H1 (cell line): ENCODE results near the gene TBC1D22A. TPM values are rescaled to one million over a fixed set of nuclear protein-coding genes. Genes with fewer than 3 reads are reported as not detected.

ENCODE experiments used
- CTCF ChIA-PET: fragments of 300-600 bp; sonication (Branson Sonifier 250); formaldehyde crosslinking; loops from one replicate; lab custom pipeline; 2021; ENCODE audit not compliant: partially characterized antibody; lab: Charles Lee
- POLR2A ChIA-PET: fragments of 300-600 bp; sonication (Branson Sonifier 250); formaldehyde crosslinking; loops from one replicate; lab custom pipeline; 2021; ENCODE audit warnings: inconsistent platforms; ENCODE audit not compliant: partially characterized antibody; lab: Charles Lee
- DNase-seq, 2 experiments: peaks; one replicate each; pipeline versions ENCODE4 v3.0.0 to v3.0.0-alpha.2; 2010 to 2022; ENCODE audit warnings: low spot score in 2 of 2, low read depth in 1 of 2, mixed read lengths in 1 of 2
- FAIRE-seq: peaks from 2 replicates; lab custom pipeline; 2011; peaks lifted over from hg19 to GRCh38; lab: Jason Lieb, UNC
- H2AFZ ChIP-seq: 2 replicates; pipeline ENCODE4 v1.8.1; 2012; ENCODE audit warnings: low read length, inconsistent platforms
- H2AK5ac ChIP-seq: 2 replicates; pipeline ENCODE4 v1.6.1; 2013; ENCODE audit warnings: low read depth, low read length
- H2BK120ac ChIP-seq: replicated peaks from 2 replicates; pipeline ENCODE3; 2013; ENCODE audit warnings: low read depth, low read length, inconsistent platforms
- H2BK12ac ChIP-seq: 2 replicates; pipeline ENCODE4 v1.6.1; 2013; ENCODE audit warnings: low read depth, low read length
- H2BK15ac ChIP-seq: 2 replicates; pipeline ENCODE4 v1.6.1; 2013; ENCODE audit warnings: low read length
- H2BK20ac ChIP-seq: 2 replicates; pipeline ENCODE4 v1.6.1; 2013; ENCODE audit warnings: low read length
- H2BK5ac ChIP-seq: 2 replicates; pipeline ENCODE4 v1.6.1; 2013; ENCODE audit warnings: low read depth, low read length
- H3K14ac ChIP-seq: 2 replicates; pipeline ENCODE4 v1.6.1; 2013; ENCODE audit warnings: inconsistent platforms; ENCODE audit not compliant: insufficient read length
- H3K18ac ChIP-seq: 2 replicates; pipeline ENCODE4 v1.6.1; 2013; ENCODE audit warnings: low read length; ENCODE audit errors: extremely low read depth
- H3K23ac ChIP-seq: 2 replicates; pipeline ENCODE4 v1.6.1; 2013; ENCODE audit warnings: inconsistent platforms; ENCODE audit not compliant: insufficient read length
- H3K23me2 ChIP-seq: 2 replicates; pipeline ENCODE4 v1.6.1; 2013; ENCODE audit warnings: low read depth, low read length
- H3K27ac ChIP-seq: 2 replicates; pipeline ENCODE4 v1.6.1; 2011; ENCODE audit warnings: low read depth, low read length, inconsistent platforms
- H3K27me3 ChIP-seq, 4 experiments: replicated peaks in 1 of 4; 1 replicate in 1 of 4; 2 replicates in 3 of 4; pipeline versions ENCODE4 v1.6.1 to v1.8.1; 2011 to 2013; ENCODE audit warnings: low read length in 3 of 4, mild to moderate bottlenecking in 3 of 4, inconsistent platforms in 2 of 4, mixed read lengths in 2 of 4, moderate library complexity in 1 of 4; ENCODE audit not compliant: control insufficient read depth in 3 of 4, insufficient read depth in 3 of 4; ENCODE audit errors: extremely low read depth in 1 of 4
- H3K36me3 ChIP-seq, 4 experiments: 2 replicates each; pipeline versions ENCODE4 v1.6.1 to v1.8.1; 2011 to 2013; ENCODE audit warnings: mild to moderate bottlenecking in 4 of 4, low read length in 3 of 4, moderate library complexity in 2 of 4, control low read depth in 1 of 4, inconsistent platforms in 1 of 4; ENCODE audit not compliant: insufficient read depth in 4 of 4, control insufficient read depth in 2 of 4
- H3K4ac ChIP-seq: replicated peaks from 2 replicates; pipeline ENCODE3; 2013; ENCODE audit warnings: low read length, low read depth, mixed read lengths, inconsistent platforms; ENCODE audit not compliant: insufficient read length
- H3K4me1 ChIP-seq, 4 experiments: replicated peaks in 1 of 4; 1 replicate in 1 of 4; 2 replicates in 3 of 4; pipeline versions ENCODE4 v1.6.1 to v1.8.1; 2011 to 2013; ENCODE audit warnings: low read length in 3 of 4, inconsistent platforms in 2 of 4, mixed read lengths in 1 of 4; ENCODE audit not compliant: insufficient read depth in 4 of 4, control insufficient read depth in 3 of 4
- H3K4me2 ChIP-seq, 2 experiments: 2 replicates each; pipeline versions ENCODE4 v1.6.1 to v1.8.1; 2011 to 2013; ENCODE audit warnings: low read depth in 2 of 2, low read length in 2 of 2, control low read depth in 1 of 2, inconsistent platforms in 1 of 2, mild to moderate bottlenecking in 1 of 2; ENCODE audit not compliant: insufficient read depth in 1 of 2
- H3K4me3 ChIP-seq, 4 experiments: fragments of 200-600, 300-600 bp in 1 of 4; sonication (generic), shearing (Covaris generic), sonication (Bioruptor Twin) in 1 of 4; 2 replicates each; pipeline versions ENCODE4 v1.5.1 to v1.8.1; 2011 to 2016; ENCODE audit warnings: low read length in 4 of 4, low read depth in 3 of 4, control low read depth in 2 of 4, inconsistent platforms in 2 of 4, mild to moderate bottlenecking in 2 of 4, mixed read lengths in 1 of 4, moderate library complexity in 1 of 4; ENCODE audit not compliant: insufficient read depth in 2 of 4; ENCODE audit errors: extremely low read depth in 1 of 4
- H3K56ac ChIP-seq: replicated peaks from 2 replicates; pipeline ENCODE3; 2013; ENCODE audit warnings: low read depth, mild to moderate bottlenecking, mixed read lengths, low read length, inconsistent platforms; ENCODE audit not compliant: insufficient read length
- H3K79me1 ChIP-seq: 2 replicates; pipeline ENCODE4 v1.6.1; 2013; ENCODE audit warnings: low read depth, low read length, control low read depth
- H3K79me2 ChIP-seq, 2 experiments: 2 replicates each; pipeline versions ENCODE4 v1.6.1 to v1.8.1; 2012 to 2013; ENCODE audit warnings: low read length in 2 of 2, mild to moderate bottlenecking in 2 of 2, inconsistent platforms in 1 of 2; ENCODE audit not compliant: insufficient read depth in 2 of 2, control insufficient read depth in 1 of 2
- H3K9ac ChIP-seq, 4 experiments: replicated peaks in 1 of 4; 1 replicate in 1 of 4; 2 replicates in 3 of 4; pipeline versions ENCODE4 v1.6.1 to v1.8.1; 2011 to 2013; ENCODE audit warnings: low read depth in 3 of 4, low read length in 3 of 4, control low read depth in 2 of 4, mild to moderate bottlenecking in 2 of 4, moderate library complexity in 2 of 4, inconsistent platforms in 1 of 4; ENCODE audit errors: extremely low read depth in 1 of 4
- H3K9me3 ChIP-seq, 2 experiments: 2 replicates each; pipeline versions ENCODE4 v1.6.1 to v1.8.1; 2012 to 2013; ENCODE audit warnings: mild to moderate bottlenecking in 2 of 2, moderate library complexity in 2 of 2, control low read depth in 1 of 2, inconsistent platforms in 1 of 2, low read depth in 1 of 2, low read length in 1 of 2, mixed read lengths in 1 of 2; ENCODE audit not compliant: insufficient read depth in 2 of 2
- H4K20me1 ChIP-seq, 2 experiments: replicated peaks in 1 of 2; 2 replicates each; pipeline versions ENCODE3 to v1.8.1; 2011 to 2013; ENCODE audit warnings: inconsistent platforms in 2 of 2, low read length in 2 of 2, mild to moderate bottlenecking in 1 of 2; ENCODE audit not compliant: insufficient read depth in 2 of 2, control insufficient read depth in 1 of 2
- H4K5ac ChIP-seq: 2 replicates; pipeline ENCODE4 v1.6.1; 2013; ENCODE audit warnings: low read length, low read depth, mixed read lengths, inconsistent platforms; ENCODE audit not compliant: insufficient read length
- H4K8ac ChIP-seq: 2 replicates; pipeline ENCODE4 v1.8.0; 2013; ENCODE audit warnings: mild to moderate bottlenecking, moderate library complexity, low read length, inconsistent platforms; ENCODE audit not compliant: insufficient read depth; ENCODE audit errors: extremely low read depth
- H4K91ac ChIP-seq: replicated peaks from 2 replicates; pipeline ENCODE3; 2013; ENCODE audit warnings: low read length, mixed read lengths, inconsistent platforms; ENCODE audit not compliant: insufficient read length
- KDM4A ChIP-seq: IDR thresholded peaks from one replicate; pipeline ENCODE4 v1.7.1; 2012; ENCODE audit warnings: low read depth, mild to moderate bottlenecking, moderate library complexity, low read length, inconsistent platforms; ENCODE audit not compliant: severe bottlenecking
- RAD21 ChIP-seq, 2 experiments: IDR thresholded peaks in 1 of 2; conservative IDR thresholded peaks in 1 of 2; 2 replicates each; pipeline ENCODE4 v1.6.1; 2011; ENCODE audit warnings: low read depth in 2 of 2, low read length in 2 of 2, improper control_type of control experiment in 1 of 2, inconsistent platforms in 1 of 2, mild to moderate bottlenecking in 1 of 2, moderate library complexity in 1 of 2
- WGBS, 2 experiments: shearing (Covaris generic) in 1 of 2; methylation state at CpG; one replicate each; pipeline versions ENCODE4 v1.1.6 to v1.1.7; 2013 to 2015; ENCODE audit warnings: low lambda C conversion rate in 2 of 2, mixed read lengths in 2 of 2, inconsistent platforms in 1 of 2, low coverage in 1 of 2, missing lambda C conversion rate in 1 of 2; ENCODE audit not compliant: insufficient replicate concordance in 2 of 2, insufficient coverage in 1 of 2, insufficient read length in 1 of 2; ENCODE audit errors: extremely low coverage in 1 of 2, missing lambda C conversion rate in 1 of 2; 5-methylcytosine and 5-hydroxymethylcytosine counted together
- polyA plus RNA-seq, 7 experiments: library from polyadenylated mRNA; depleted of rRNA in 3 of 7; stranded (reverse) in 5 of 7; unstranded in 2 of 7; fragments of >200 nt in 5 of 7; fragments of 200-250 nt in 2 of 7; gene quantifications; 1 replicate in 5 of 7; 2 replicates in 1 of 7; 4 replicates in 1 of 7; pipeline versions ENCODE4 v1.2.1 to v1.2.3, GENCODE V29; 2011 to 2013; ENCODE audit warnings: missing spikeins in 2 of 7, mixed read lengths in 2 of 7
- total RNA-seq: library from RNA; stranded (reverse); fragmentation: NEBNext Ultra II Directional; extraction: Animal tissue kit (Norgen Biotek cat#: 25700); gene quantifications from 2 replicates; pipeline ENCODE4 v1.2.1, GENCODE V29; 2021
- TF ChIP-seq, protein P1 (sequence below): IDR thresholded peaks from 2 replicates; pipeline ENCODE4 v1.6.1; 2011; ENCODE audit warnings: low read length, improper control_type of control experiment
- TF ChIP-seq, protein P2 (sequence below), 3 experiments: IDR thresholded peaks; 1 replicate in 2 of 3; 2 replicates in 1 of 3; pipeline versions ENCODE4 v1.5.1 to v1.6.1; 2011; ENCODE audit warnings: low read length in 3 of 3, mild to moderate bottlenecking in 3 of 3, inconsistent platforms in 2 of 3, low read depth in 1 of 3, moderate library complexity in 1 of 3; ENCODE audit not compliant: insufficient read depth in 1 of 3; ENCODE audit errors: control extremely low read depth in 1 of 3

TBC1D22A gene
- total and polyA plus RNA-seq, 2 of the 8 experiments (the other 6 are each of a cell fraction or from before 2014, with no cell fraction given), result 11.9 to 18.4 TPM

DNA sequence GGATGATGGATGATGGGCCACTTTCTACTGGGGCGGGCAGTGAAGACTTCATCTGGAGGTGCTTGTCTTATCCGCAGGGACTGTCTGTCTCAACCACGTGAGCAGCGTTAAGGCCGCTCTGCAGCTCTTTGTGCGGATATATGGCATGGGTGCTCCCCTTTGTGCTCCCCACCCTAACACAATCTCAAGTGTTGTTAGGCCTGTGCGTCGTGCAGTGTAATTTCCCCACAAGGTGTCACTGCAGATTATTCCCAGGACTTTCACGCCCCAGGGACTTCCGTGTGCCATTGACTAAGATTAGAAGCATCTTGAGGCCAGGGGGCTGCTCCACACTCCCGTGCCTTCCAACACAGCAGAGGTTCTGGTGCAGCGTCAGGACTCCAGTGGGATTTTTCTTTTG lies 65.3 kb downstream of the TBC1D22A start:
- Histone ChIP-seq H2BK5ac (no peak overlapping the region), H3K79me2 (peaks cover 0 to 5% of the 10 kb centered on the region in 2 experiments; a peak in 1 of 4 replicates), H2BK15ac (no peak overlapping the region), H3K18ac (no peak overlapping the region), H3K9me3 (no peaks in the 10 kb centered on the region), H3K14ac (no peak overlapping the region), H3K27ac (no peak overlapping the region), H2AK5ac (no peak overlapping the region), H3K9ac (no peak overlapping the region), H3K4ac (no peak overlapping the region), H2AFZ (no peak overlapping the region), H3K4me2 (no peak overlapping the region), H3K27me3 (no peaks in the 10 kb centered on the region; a peak in 1 of 7 replicates), H4K91ac (no peak overlapping the region), H2BK12ac (no peak overlapping the region), H3K79me1 (peaks cover 8% of the 10 kb centered on the region), H4K5ac (no peak overlapping the region), H4K20me1 (peaks cover 3 to 8% of the 10 kb centered on the region in 2 experiments), H2BK120ac (no peak overlapping the region), H3K56ac (no peak overlapping the region), H3K4me3 (no peak overlapping the region), H3K36me3 (no peaks in the 10 kb centered on the region), H3K23ac (no peak overlapping the region), H4K8ac (no peak overlapping the region), H3K4me1 (peaks cover 0 to 8% (median 3%) of the 10 kb centered on the region in 4 experiments; a peak in 3 of 7 replicates), H2BK20ac (no peak overlapping the region), H3K23me2 (0 out of 2 replicates have a peak, but pooled peaks cover 3% of the 10 kb centered on the region)
- FAIRE-seq, result no peak
- TF ChIP-seq KDM4A (no peak), RAD21 (IDR thresholded peaks at IDR 0.05 in 1 of 2, conservative IDR thresholded peaks at IDR 0.05 in 1 of 2; ENCODE audit: low read depth in 2 of 2, low read length in 2 of 2) (peak in 1 of 2 experiments; percentile 22; a peak in 1 of 4 replicates)
- TF ChIP-seq, protein P1, sequence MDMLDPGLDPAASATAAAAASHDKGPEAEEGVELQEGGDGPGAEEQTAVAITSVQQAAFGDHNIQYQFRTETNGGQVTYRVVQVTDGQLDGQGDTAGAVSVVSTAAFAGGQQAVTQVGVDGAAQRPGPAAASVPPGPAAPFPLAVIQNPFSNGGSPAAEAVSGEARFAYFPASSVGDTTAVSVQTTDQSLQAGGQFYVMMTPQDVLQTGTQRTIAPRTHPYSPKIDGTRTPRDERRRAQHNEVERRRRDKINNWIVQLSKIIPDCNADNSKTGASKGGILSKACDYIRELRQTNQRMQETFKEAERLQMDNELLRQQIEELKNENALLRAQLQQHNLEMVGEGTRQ, result 0 out of 2 replicates have a peak, but pooled peaks have one; percentile 4
- TF ChIP-seq, protein P2, sequence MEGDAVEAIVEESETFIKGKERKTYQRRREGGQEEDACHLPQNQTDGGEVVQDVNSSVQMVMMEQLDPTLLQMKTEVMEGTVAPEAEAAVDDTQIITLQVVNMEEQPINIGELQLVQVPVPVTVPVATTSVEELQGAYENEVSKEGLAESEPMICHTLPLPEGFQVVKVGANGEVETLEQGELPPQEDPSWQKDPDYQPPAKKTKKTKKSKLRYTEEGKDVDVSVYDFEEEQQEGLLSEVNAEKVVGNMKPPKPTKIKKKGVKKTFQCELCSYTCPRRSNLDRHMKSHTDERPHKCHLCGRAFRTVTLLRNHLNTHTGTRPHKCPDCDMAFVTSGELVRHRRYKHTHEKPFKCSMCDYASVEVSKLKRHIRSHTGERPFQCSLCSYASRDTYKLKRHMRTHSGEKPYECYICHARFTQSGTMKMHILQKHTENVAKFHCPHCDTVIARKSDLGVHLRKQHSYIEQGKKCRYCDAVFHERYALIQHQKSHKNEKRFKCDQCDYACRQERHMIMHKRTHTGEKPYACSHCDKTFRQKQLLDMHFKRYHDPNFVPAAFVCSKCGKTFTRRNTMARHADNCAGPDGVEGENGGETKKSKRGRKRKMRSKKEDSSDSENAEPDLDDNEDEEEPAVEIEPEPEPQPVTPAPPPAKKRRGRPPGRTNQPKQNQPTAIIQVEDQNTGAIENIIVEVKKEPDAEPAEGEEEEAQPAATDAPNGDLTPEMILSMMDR (IDR thresholded peaks at IDR 0.05; ENCODE audit: control extremely low read depth in 1 of 3, insufficient read depth in 1 of 3, low read depth in 1 of 3, low read length in 3 of 3), result peak; percentile 8 to 27 (median 11); a peak in 3 of 4 replicates
- CTCF ChIA-PET, result interaction anchor here (0.6 to 2.8 kb wide), 38 partner anchors 8 to 1665 kb away, joined by 3 to 19 read pairs (median 4); no protein-coding TSS in a partner anchor
- POLR2A ChIA-PET, result no interaction called here
- WGBS, 2 experiments, result 97% methylated on average over 12 of the region's 12 CpGs; no CpG with 5 or more reads in 1 of the 2 experiments
- peak in 1 of 2 experiments; percentile 37 for DNase-seq
